Measurements from ENCODE around the gene SLC35F5. TPM values are rescaled to one million over a fixed set of nuclear protein-coding genes. Genes with fewer than 3 reads are reported as not detected.
"Not testable (repeated sequence)": the region's sequence is repeated elsewhere in the genome, so short reads cannot be mapped to it uniquely, and the experiment has no call there.

SLC35F5 gene, protein sequence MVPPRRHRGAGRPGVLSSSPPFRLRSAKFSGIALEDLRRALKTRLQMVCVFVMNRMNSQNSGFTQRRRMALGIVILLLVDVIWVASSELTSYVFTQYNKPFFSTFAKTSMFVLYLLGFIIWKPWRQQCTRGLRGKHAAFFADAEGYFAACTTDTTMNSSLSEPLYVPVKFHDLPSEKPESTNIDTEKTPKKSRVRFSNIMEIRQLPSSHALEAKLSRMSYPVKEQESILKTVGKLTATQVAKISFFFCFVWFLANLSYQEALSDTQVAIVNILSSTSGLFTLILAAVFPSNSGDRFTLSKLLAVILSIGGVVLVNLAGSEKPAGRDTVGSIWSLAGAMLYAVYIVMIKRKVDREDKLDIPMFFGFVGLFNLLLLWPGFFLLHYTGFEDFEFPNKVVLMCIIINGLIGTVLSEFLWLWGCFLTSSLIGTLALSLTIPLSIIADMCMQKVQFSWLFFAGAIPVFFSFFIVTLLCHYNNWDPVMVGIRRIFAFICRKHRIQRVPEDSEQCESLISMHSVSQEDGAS
- 10 to 100 TPM; 27.3 to 39.7 TPM for total RNA-seq

DNA sequence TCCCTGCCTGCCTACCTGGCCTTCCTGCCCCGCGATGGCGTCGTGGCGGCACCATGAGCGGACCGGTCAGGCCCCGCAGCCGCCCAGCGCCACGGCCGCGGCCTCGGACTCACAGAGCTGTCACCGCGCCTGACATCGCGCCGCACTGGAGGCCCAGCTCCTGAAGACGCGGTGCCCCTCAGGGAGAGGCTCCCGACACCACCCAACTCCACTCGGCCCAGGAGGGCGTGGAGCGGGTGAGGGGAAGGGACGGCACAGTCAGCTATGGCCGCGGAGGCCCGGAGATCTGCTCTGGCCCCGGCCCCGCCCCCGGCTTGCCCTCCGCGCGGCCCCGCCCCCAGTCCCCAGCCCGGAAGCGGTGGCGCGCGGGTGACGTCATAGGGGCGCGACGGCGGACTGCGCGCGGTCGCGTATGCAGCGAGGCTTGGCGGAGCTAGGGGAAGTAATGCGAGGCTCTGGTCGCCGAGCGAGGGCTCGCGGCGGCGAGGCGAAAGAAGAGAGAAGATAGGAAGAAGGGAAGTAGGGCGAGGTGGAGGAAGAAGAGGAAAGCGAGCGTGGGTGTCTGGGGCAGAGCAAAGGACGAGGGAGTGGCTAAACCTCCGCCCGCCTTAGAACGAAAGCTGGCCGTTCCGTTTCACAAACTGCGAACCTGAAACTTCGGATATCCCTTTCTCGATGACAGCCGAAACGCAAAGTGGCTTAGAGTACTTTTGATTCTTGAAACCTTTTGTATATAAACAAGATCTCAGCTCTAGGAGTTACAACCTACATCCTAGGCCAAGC, at the start of gene SLC35F5:
SLC35F5 (minus strand) TSS at position 288 of the 783 bp plus-strand sequence; CDS start at position 55, 233 bp downstream.
- no peaks in the 10 kb centered on the region for H3K9me3 Mint-ChIP-seq
- H3K27ac Mint-ChIP-seq: peak within 1 kb of the TSS; percentile 92 to 95
- H3K27me3 Mint-ChIP-seq: no peaks in the 10 kb centered on the region
- DNase-seq (ENCODE audit: low spot score) (peak; percentile 97), ATAC-seq (peak; percentile 97)
- H3K4me3 Mint-ChIP-seq: peak within 1 kb of the TSS; percentile 92
- H3K4me1 Mint-ChIP-seq (ENCODE audit: low read depth in 2 of 2): peaks cover 15 to 24% of the 10 kb centered on the region in 2 donors
- H3K36me3 Mint-ChIP-seq: peaks cover 6% of the 10 kb centered on the region

DNA sequence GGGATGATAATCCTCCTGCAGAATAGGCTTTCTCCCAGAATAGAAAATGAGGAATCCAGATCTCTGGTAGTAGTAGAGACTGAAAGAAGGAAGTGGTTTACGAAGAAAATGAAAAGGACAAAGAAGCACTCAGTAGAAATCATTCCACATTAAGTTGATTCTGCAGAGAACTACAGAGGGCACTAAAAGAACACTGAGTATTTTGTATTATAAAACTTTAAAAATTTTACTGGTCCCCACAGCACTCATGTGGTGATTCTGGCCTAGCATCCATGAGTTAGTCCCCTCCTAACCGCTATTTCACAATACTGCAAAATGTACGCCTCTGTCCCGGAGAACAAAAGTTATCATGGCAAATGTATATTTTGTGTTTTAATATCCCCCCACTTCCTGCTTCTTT, 42.9 kb upstream of the SLC35F5 start:
- H3K4me1 Mint-ChIP-seq (ENCODE audit: low read depth in 2 of 2): no peaks in the 10 kb centered on the region
- no peak for DNase-seq (ENCODE audit: low spot score)
- no peak for ATAC-seq
- H3K36me3 Mint-ChIP-seq: no peaks in the 10 kb centered on the region
- no peak overlapping the region for H3K27ac Mint-ChIP-seq
- peaks cover 0 to 8% of the 10 kb centered on the region in 2 donors for H3K27me3 Mint-ChIP-seq
- no peaks in the 10 kb centered on the region for H3K9me3 Mint-ChIP-seq
- H3K4me3 Mint-ChIP-seq: no peak overlapping the region

DNA sequence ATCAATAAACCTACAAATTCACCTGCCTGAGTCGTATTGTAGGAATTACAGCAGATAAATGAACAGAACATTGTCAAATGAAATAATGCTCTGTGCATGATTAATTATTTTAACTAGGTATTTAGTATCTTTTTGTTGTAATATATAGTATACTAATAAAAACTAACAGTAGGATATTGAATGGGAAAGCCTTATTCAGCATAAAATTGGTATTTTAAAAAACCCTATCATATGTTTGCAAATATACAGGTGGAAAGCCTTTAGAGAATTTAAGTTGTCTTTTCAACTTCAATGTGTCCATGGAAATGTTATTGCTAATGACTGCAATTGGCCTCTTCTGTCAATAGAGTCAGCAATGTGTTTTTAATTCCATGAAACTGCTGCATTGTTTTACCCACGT, 40.8 kb upstream of the SLC35F5 start:
- Mint-ChIP-seq H3K36me3 (no peaks in the 10 kb centered on the region), H3K27ac (no peak overlapping the region), H3K4me3 (no peak overlapping the region), H3K9me3 (no peaks in the 10 kb centered on the region), H3K27me3 (peaks cover 0 to 8% of the 10 kb centered on the region in 2 donors), H3K4me1 (ENCODE audit: low read depth in 2 of 2) (peaks cover 4 to 6% of the 10 kb centered on the region in 2 donors)
- no peak for ATAC-seq
- DNase-seq (ENCODE audit: low spot score): no peak

DNA sequence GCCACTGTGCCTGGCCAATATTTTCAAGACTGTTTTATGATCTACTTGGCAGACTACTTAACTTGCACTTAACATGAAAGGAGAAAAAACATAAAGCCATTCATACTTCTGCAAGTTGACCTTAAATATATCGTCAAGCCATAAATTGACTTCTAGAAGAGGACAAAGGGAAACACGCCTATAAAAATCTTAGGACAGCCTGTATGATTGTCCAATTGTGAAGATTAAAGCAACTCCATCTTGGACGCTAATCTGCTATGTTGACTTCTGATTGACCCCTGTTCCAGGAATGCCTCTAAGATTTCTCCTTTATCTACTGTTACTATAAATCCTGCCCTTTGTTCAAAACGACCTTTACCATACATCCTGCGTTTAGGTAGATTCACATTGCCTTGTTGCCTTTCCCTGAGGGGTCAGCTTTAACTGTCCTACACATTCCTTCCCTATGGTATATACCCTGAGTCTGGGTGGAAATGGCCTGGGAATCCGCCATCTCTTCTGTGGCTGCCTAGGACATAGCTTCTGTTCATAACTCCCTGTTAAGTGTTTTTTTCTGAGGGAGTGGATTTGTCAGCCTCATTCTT, 40.2 kb upstream of the SLC35F5 start:
- Mint-ChIP-seq H3K9me3 (no peaks in the 10 kb centered on the region), H3K4me3 (no peak overlapping the region), H3K27ac (no peak overlapping the region), H3K36me3 (no peaks in the 10 kb centered on the region), H3K27me3 (peaks cover 0 to 8% of the 10 kb centered on the region in 2 donors), H3K4me1 (ENCODE audit: low read depth in 2 of 2) (peaks cover 8 to 11% of the 10 kb centered on the region in 2 donors)
- DNase-seq (ENCODE audit: low spot score): no peak
- ATAC-seq: no peak

DNA sequence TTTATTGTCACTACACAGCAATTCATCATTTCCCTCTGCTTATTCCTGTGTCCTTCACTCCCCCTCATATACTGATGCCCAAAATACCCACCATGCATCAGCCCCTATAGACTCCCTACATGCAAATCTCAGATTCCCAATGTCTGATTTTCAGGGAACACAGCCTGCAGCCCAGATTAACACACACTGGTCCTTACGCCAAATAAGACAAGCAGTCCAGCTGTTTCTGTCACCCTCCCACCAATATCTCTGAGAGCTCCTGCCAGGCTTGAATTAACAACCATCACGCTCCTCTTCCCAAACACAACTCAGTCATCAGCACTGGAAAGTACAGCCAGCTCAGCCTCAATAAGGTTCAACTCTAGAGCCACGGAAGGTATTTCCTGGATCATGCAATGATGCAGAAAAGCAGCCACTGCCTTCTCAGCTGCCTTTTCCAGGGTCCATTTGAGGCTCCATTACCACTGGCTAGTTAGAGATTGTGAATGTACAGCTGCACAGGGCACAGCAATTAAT, 39.0 kb upstream of the SLC35F5 start:
- peaks cover 0 to 8% of the 10 kb centered on the region in 2 donors for H3K27me3 Mint-ChIP-seq
- H3K4me1 Mint-ChIP-seq (ENCODE audit: low read depth in 2 of 2): peaks cover 8 to 12% of the 10 kb centered on the region in 2 donors
- no peak for DNase-seq (ENCODE audit: low spot score)
- H3K4me3 Mint-ChIP-seq: no peak overlapping the region
- ATAC-seq: no peak
- H3K27ac Mint-ChIP-seq: no peak overlapping the region
- H3K36me3 Mint-ChIP-seq: no peaks in the 10 kb centered on the region
- H3K9me3 Mint-ChIP-seq: no peaks in the 10 kb centered on the region

DNA sequence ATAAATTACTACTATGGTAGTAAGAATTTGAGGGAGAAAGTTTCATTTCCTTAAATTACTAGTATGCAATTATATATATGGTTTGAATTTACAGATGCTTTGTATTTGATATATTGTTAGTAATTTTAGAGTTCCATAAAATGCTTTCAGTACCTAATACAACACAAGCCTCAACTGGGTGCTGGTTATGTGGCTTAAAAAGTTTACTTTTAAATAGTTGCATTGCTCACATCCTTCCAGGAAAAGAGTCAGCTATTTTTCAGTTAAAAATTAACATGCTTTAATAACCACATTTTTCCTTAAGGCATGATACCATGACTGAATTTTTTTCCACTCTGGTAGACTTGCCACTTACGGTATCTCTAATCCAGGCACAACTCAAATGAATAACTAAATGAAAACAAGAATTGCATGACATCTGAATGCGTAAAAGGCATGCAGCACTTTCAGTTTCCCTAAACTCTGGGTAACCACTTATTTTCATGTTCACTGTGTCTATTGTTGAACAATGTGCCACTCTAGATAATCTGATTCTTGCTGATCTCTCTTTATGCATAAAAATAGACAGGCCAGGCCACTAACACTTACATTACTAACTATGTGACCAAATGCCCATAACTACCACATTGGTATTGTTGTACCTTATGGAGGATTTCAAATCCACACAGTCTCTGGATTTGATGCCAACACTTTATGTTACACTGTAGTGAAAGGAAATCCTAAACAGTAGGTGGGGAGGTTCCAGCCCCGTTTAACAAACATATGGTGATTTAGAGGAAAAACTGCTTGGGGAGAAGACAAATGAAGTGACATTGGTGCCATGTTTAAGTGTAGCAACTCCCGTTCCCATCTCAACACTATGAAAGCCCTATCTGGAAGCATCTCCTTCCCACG, 35.5 kb upstream of the SLC35F5 start:
- peaks cover 0 to 8% of the 10 kb centered on the region in 2 donors for H3K27me3 Mint-ChIP-seq
- peaks cover 8 to 12% of the 10 kb centered on the region in 2 donors for H3K4me1 Mint-ChIP-seq (ENCODE audit: low read depth in 2 of 2)
- no peak for DNase-seq (ENCODE audit: low spot score)
- no peaks in the 10 kb centered on the region for H3K9me3 Mint-ChIP-seq
- ATAC-seq: peak; percentile 57 to 84
- peak overlapping the region; percentile 67 for H3K4me3 Mint-ChIP-seq
- H3K27ac Mint-ChIP-seq: peak overlapping the region in 1 of 2 donors; percentile 66
- H3K36me3 Mint-ChIP-seq: no peaks in the 10 kb centered on the region

DNA sequence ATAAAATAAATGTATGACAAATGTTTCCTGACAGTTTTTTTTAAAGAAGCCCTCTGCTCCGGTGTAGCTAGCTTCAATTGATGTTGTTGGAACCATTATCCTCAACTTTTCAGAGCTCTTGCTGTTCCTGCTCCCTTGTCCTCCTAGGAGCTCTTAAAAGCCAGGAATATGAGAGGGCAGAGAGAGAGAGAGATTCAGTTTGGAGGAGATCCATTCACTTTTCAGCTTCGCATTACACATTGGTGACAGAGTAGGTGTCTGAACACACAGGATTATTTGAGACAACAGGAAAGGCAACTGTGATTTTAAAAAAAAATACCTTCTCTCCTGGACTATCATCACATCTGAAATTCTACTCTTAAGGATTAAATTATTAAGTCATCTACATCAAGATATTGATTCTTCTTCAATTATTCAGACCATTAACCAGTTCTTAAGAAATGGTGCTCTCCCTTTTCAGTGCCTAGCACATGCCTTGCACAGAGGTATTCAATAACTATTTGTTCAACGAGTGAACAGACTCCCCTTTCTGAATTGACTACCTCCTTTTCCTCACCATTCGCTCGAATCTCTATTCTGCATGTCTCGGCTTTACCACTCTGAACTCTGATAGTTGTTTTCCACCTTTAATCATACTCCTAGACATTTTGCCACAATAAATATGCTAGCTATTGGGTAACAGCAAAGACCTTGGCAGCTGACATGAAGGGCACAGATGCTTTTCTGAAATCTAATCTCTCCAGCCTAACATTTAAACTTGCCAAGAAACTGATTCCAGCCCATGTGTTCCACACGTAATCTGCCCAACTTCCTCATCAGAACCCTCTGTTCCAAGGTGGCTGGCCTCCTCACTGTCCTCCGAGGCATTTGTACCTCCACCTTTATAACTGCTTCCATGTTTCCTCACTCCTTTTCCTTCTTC, 28.6 kb upstream of the SLC35F5 start:
- Mint-ChIP-seq H3K9me3 (no peaks in the 10 kb centered on the region), H3K27ac (no peak overlapping the region), H3K4me1 (ENCODE audit: low read depth in 2 of 2) (no peaks in the 10 kb centered on the region), H3K36me3 (no peaks in the 10 kb centered on the region), H3K27me3 (peaks cover 0 to 7% of the 10 kb centered on the region in 2 donors), H3K4me3 (no peak overlapping the region)
- ATAC-seq (no peak), DNase-seq (ENCODE audit: low spot score) (no peak)

DNA sequence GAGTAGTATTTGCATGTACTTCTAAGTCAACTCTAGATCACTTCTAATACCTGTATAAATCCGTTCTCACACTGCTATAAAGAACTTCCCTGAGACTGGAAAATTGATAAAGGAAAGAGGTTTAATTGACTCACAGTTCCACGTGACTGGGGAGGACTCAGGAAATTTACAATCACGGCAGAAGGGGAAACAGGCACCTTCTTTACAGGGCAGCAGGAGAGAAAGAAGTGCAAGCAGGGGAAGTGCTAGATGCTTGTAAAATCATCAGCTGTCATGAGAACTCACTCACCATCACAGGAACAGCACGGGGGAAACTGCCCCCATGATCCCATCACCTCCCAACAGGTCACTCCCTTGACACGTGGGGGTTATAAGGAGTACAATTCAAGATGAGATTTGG, 24.0 kb upstream of the SLC35F5 start:
- Mint-ChIP-seq H3K9me3 (no peaks in the 10 kb centered on the region), H3K36me3 (no peaks in the 10 kb centered on the region), H3K4me1 (ENCODE audit: low read depth in 2 of 2) (no peaks in the 10 kb centered on the region), H3K27ac (no peak overlapping the region), H3K27me3 (peaks cover 0 to 12% of the 10 kb centered on the region in 2 donors), H3K4me3 (no peak overlapping the region)
- no peak for DNase-seq (ENCODE audit: low spot score)
- ATAC-seq: no peak

DNA sequence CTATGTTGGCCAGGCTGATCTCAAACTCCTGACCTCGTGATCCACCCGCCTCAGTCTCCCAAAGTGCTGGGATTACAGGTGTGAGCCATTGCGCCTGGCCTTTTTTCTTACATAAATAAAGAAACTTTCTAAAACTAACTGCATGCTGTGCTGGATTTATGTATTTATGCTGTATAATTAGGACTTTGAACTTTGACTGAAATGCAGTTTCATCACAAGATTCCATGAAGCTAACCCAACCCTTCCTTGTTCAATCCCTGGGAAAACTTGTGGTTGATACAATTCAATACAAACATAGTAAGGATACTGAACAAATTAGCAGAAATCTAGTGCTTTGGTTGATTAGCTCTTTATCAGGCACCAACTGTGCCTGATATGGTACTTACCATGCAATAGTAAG, 20.9 kb upstream of the SLC35F5 start:
- Mint-ChIP-seq H3K27ac (no peak overlapping the region), H3K4me3 (no peak overlapping the region), H3K4me1 (ENCODE audit: low read depth in 2 of 2) (no peaks in the 10 kb centered on the region), H3K9me3 (no peaks in the 10 kb centered on the region), H3K27me3 (peaks cover 0 to 8% of the 10 kb centered on the region in 2 donors), H3K36me3 (no peaks in the 10 kb centered on the region)
- no peak for ATAC-seq
- DNase-seq (ENCODE audit: low spot score): no peak

DNA sequence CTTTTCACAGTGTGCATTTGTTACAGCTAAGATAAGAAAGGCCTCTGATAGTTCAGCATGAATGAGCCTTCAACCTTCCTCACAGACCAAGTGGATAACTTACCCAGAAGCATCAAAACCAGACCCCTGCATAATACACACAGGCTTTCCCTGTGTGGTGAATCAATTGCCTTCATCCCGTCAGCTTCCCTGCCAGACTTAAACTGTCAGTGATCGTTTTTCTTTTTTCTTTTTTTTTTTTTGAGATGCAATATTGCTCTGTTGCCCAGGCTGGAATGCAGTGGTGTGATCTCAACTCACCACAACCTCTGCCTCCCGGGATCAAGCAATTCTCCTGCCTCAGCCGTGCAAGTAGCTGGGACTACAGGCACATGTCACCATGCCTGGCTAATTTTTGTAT, 20.5 kb upstream of the SLC35F5 start:
- DNase-seq (ENCODE audit: low spot score) (no peak), ATAC-seq (no peak)
- Mint-ChIP-seq H3K27me3 (peaks cover 0 to 9% of the 10 kb centered on the region in 2 donors), H3K4me3 (no peak overlapping the region), H3K27ac (no peak overlapping the region), H3K36me3 (no peaks in the 10 kb centered on the region), H3K4me1 (ENCODE audit: low read depth in 2 of 2) (no peaks in the 10 kb centered on the region), H3K9me3 (no peaks in the 10 kb centered on the region)

DNA sequence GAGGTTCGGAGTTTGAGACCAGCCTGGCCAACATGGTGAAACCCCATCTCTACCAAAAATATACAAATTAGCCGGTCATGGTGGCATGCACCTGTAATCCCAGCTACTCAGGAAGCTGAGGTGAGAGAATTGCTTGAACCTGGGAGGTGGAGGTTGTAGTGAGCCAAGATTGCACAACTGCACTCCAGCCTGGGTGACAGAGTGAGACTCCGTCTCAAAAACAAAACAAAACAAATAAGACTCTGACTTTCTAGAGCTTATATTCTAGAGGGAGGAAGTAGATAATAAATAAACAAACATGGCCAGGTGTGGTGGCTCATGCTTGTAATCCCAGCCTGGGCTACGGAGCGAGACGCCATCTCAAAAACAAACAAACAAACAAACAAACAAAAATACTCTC, 18.2 kb upstream of the SLC35F5 start:
- H3K27ac Mint-ChIP-seq; DNase-seq (ENCODE audit: low spot score); H3K4me3 Mint-ChIP-seq; H3K36me3 Mint-ChIP-seq; ATAC-seq; H3K4me1 Mint-ChIP-seq (ENCODE audit: low read depth in 2 of 2); H3K9me3 Mint-ChIP-seq: not testable (repeated sequence)
- H3K27me3 Mint-ChIP-seq: peaks cover 0 to 11% of the 10 kb centered on the region in 2 donors

DNA sequence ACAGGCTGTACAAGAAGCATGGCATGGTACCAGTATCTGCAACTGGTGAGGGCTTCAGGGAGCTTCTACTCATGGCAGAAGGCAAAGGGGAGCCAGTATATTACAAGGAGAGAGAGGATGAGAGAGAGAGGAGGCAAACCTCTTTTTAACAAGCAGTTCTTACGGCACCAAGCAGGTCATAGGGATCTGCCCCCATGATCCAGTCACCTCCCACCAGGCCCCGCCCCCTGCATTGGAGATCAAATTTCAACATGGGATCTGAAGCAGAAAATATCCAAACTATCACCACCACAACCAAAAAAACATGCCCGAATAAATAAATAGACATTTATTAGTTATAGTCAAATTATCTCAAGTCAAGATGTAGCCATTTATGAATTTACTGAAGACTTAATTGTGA, 14.5 kb upstream of the SLC35F5 start:
- Mint-ChIP-seq H3K4me3 (no peak overlapping the region), H3K27ac (no peak overlapping the region), H3K27me3 (peaks cover 0 to 3% of the 10 kb centered on the region in 2 donors), H3K36me3 (no peaks in the 10 kb centered on the region), H3K9me3 (no peaks in the 10 kb centered on the region), H3K4me1 (ENCODE audit: low read depth in 2 of 2) (no peaks in the 10 kb centered on the region)
- ATAC-seq: no peak
- DNase-seq (ENCODE audit: low spot score): no peak

All from natural killer cell treated with Interleukin-12 subunit alpha and Interleukin-12 subunit beta and Interleukin-15 and Interleukin-18, amount 100 ng/mL, for 72 hours (primary cell).